ENCODE data around the gene IL31.

- TF ChIP-seq CTCF (conservative IDR thresholded peaks at IDR 0.05) (no peak), ZFX (IDR thresholded peaks at IDR 0.05) (no peak)
These were observed 30.4 kb upstream of the IL31 start for GRCh38 chr12:122204167-122205052.

All from C4-2B (cell line).